ENCODE measurements around the gene SSBP4.
"Not testable (repeated sequence)": the region's sequence is repeated elsewhere in the genome, so short reads cannot be mapped to it uniquely, and the experiment has no call there.

The SSBP4 gene

GRCh38 chr19:18392926-18393325, 26.3 kb upstream of the SSBP4 start:
- Histone ChIP-seq H3K4me3 (no peak overlapping the region), H3K36me3 (no peaks in the 10 kb centered on the region), H3K4me2 (peak overlapping the region; percentile 40; the same call in 1 of the 2 replicates), H3K27me3 (peaks cover 38% of the 10 kb centered on the region; the same call in 1 of the 2 replicates), H4K20me1 (no peaks in the 10 kb centered on the region), H3K27ac (no peak overlapping the region), H3K9me3 (no peaks in the 10 kb centered on the region), H3K4me1 (peaks cover 34% of the 10 kb centered on the region), H3K9ac (no peak overlapping the region)
- TF ChIP-seq Cebpa-rat (IDR thresholded peaks at IDR 0.05): no peak

DNA sequence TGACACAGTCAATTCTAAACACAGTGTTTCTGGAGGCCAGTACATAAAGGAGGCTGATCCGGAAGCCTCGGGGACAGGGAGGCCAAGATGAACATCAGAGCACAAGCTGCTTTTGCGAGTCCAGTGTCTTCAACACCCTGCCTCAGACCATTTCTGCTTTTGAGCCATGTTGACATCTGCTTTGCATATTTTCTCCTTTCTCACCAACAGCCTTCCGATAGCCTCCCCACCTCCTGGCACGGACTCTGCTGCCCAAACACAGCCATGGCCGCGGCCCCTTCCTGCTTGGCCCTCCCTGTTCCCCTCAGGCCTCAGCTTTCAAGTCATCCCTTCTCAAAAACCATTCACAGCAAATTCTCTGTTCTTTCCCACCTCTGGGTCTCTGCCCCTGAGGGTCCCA, 25.4 kb upstream of the SSBP4 start:
- H3K27me3 ChIP-seq: peaks cover 36% of the 10 kb centered on the region; the same call in 1 of the 2 replicates
- no peak overlapping the region for H3K4me2 ChIP-seq
- no peaks in the 10 kb centered on the region for H4K20me1 ChIP-seq
- no peak overlapping the region for H3K9ac ChIP-seq
- H3K27ac ChIP-seq: no peak overlapping the region
- H3K4me1 ChIP-seq: peaks cover 26% of the 10 kb centered on the region
- H3K4me3 ChIP-seq: no peak overlapping the region
- no peaks in the 10 kb centered on the region for H3K9me3 ChIP-seq
- no peak for TF ChIP-seq Cebpa-rat (IDR thresholded peaks at IDR 0.05)
- H3K36me3 ChIP-seq: no peaks in the 10 kb centered on the region

DNA sequence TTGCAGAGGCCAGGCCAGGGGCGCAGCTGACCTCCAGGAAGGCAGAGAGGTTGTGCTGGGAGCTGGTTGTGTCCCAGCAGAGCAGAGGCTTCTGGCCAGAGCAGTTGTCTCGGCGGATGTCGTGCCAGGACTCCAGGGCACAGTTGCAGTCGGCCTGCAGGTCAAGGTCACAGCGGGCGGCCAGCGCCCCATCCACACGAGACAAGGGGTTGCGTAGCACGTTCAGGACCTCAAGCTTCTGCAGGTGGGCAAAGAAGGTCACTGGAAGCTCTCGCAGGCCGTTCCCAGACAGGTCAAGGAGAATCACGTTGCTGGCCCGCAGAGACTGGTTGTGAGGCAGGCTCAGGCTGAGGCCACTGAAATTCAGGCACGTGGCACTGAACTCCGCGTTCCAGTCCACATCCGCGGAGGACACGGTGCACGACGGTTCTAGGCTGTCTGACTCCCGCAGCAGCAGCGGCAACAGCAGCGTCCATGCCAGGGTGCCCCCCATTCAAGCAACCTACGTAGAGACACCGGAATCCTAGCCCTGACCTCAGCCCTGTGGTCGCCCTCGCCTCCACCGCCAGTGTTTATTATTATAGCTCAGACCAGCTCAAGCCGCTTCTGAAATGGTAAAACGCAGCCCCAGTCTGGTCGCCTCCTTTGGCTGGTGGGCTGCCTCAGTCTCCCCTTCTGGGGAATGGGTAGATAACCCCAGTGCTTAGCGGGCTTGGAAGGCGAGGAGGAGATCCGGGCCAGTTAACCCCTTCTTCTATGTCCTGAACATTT, 22.5 kb upstream of the SSBP4 start:
- no peak for TF ChIP-seq Cebpa-rat (IDR thresholded peaks at IDR 0.05)
- no peak overlapping the region for H3K9ac ChIP-seq
- peaks cover 28% of the 10 kb centered on the region for H3K4me1 ChIP-seq
- no peak overlapping the region for H3K4me3 ChIP-seq
- H3K27me3 ChIP-seq: peaks cover 21% of the 10 kb centered on the region; the same call in 1 of the 2 replicates
- H4K20me1 ChIP-seq: no peaks in the 10 kb centered on the region
- H3K4me2 ChIP-seq: peak overlapping the region; percentile 45
- no peak overlapping the region for H3K27ac ChIP-seq
- no peaks in the 10 kb centered on the region for H3K36me3 ChIP-seq
- no peaks in the 10 kb centered on the region for H3K9me3 ChIP-seq

DNA sequence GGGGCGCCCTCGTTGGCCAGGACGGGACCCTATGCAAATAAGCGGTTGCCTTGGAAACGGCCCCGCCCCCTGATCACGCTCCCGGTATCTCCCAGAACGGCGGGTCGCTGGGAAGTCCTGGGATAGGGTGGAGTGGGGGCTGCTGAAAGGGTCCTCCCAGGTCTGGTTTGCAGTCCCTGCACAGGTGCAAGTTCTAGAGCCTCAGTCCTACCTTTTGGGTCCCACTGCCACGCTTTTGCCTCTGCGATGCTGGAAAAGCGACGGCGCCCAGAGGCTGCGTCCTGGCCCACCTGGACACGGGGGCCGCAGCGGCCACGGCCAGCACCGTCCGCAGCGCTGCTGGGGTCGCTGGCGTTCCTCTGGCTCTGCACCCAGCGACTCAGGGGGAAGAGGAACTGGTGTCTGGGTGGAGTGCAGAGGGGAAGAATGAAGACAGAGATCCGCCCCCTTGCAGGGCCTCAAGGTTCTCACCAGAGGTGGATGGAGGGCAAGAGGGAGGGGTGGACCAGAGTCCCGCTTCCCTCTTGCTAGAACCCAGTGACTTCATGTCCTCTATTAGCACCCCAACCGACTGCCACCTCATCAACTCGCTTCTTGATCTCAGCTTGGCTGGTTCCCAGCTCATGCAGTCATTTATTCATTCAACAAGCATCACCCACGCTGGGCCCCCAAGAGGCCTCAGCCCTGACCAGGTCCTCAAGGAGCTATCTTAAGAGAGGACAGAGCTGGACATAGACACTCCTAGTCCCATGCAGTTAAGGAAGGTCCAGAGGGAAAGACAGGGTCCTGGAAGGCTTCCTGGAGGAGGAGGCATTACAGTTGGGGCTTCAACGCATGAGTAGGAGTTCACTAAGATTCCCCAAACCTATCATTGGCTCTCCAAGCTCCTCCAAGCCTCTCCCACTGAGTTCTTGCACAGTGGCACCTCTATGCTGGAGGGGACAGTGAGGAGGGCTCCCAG, 21.7 kb upstream of the SSBP4 start, which contains the start of gene LRRC25:
Gene LRRC25, minus strand, starts transcription at position 381 of the 961 bp plus-strand sequence. CDS start 659 bp downstream, outside the sequence.
- H4K20me1 ChIP-seq: no peaks in the 10 kb centered on the region
- H3K27ac ChIP-seq: no peak within 1 kb of the TSS
- peaks cover 12% of the 10 kb centered on the region; the same call in 1 of the 2 replicates for H3K27me3 ChIP-seq
- peak within 1 kb of the TSS; percentile 45 for H3K4me2 ChIP-seq
- no peak within 1 kb of the TSS for H3K4me3 ChIP-seq
- TF ChIP-seq Cebpa-rat (IDR thresholded peaks at IDR 0.05): no peak
- no peaks in the 10 kb centered on the region for H3K9me3 ChIP-seq
- H3K4me1 ChIP-seq: peaks cover 31% of the 10 kb centered on the region
- no peaks in the 10 kb centered on the region for H3K36me3 ChIP-seq
- H3K9ac ChIP-seq: no peak within 1 kb of the TSS

DNA sequence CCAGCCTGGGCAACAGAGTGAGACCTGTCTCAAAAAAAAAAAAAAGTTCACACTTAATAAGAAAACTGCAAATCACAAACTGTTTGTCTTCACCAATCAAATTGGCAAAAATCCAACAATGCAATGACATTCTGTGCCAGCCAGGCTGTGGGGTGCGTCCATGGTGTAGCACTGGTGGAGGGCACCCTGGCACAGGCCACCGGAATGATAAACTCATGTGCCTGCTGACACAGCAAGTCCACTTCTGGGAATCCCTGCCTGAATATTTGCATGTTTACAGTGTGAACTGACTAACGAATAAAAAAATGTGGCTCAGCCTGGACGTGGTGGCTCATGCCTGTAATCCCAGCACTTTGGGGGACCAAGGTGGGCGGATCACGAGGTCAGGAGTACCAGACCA, 20.2 kb upstream of the SSBP4 start:
- TF ChIP-seq Cebpa-rat (IDR thresholded peaks at IDR 0.05): no peak
- peaks cover 10% of the 10 kb centered on the region; the same call in 1 of the 2 replicates for H3K27me3 ChIP-seq
- no peak overlapping the region for H3K4me3 ChIP-seq
- no peak overlapping the region for H3K9ac ChIP-seq
- H3K27ac ChIP-seq: no peak overlapping the region
- H4K20me1 ChIP-seq: no peaks in the 10 kb centered on the region
- H3K4me1 ChIP-seq: peaks cover 41% of the 10 kb centered on the region
- no peak overlapping the region for H3K4me2 ChIP-seq
- H3K9me3 ChIP-seq: no peaks in the 10 kb centered on the region
- no peaks in the 10 kb centered on the region for H3K36me3 ChIP-seq

- H3K36me3 ChIP-seq: no peaks in the 10 kb centered on the region
- H3K9me3 ChIP-seq: no peaks in the 10 kb centered on the region
- H3K4me1 ChIP-seq: peaks cover 41% of the 10 kb centered on the region
- no peak for TF ChIP-seq Cebpa-rat (IDR thresholded peaks at IDR 0.05)
- no peaks in the 10 kb centered on the region for H4K20me1 ChIP-seq
- no peak overlapping the region for H3K4me3 ChIP-seq
- H3K27ac ChIP-seq: peak overlapping the region; percentile 80
- peaks cover 10% of the 10 kb centered on the region; the same call in 1 of the 2 replicates for H3K27me3 ChIP-seq
- H3K9ac ChIP-seq: peak overlapping the region; percentile 61
- H3K4me2 ChIP-seq: peak overlapping the region; percentile 71
These were observed 17.6 kb upstream of the SSBP4 start for GRCh38 chr19:18401580-18402112.

- Histone ChIP-seq H3K9ac (peak overlapping the region; percentile 61), H3K4me2 (peak overlapping the region; percentile 71), H3K4me1 (peaks cover 40% of the 10 kb centered on the region), H3K27ac (peak overlapping the region; percentile 80)
- H3K27me3 ChIP-seq, H4K20me1 ChIP-seq, H3K4me3 ChIP-seq, H3K36me3 ChIP-seq, H3K9me3 ChIP-seq: not testable (repeated sequence)
These were observed 16.5 kb upstream of the SSBP4 start for GRCh38 chr19:18402455-18403248.

- not testable (repeated sequence) for H3K27me3 ChIP-seq, H3K4me3 ChIP-seq, H3K36me3 ChIP-seq, H4K20me1 ChIP-seq, H3K9ac ChIP-seq, H3K27ac ChIP-seq, H3K4me2 ChIP-seq, H3K9me3 ChIP-seq
- peaks cover 65% of the 10 kb centered on the region for H3K4me1 ChIP-seq
These were observed 13.4 kb upstream of the SSBP4 start for GRCh38 chr19:18405754-18406153.

DNA sequence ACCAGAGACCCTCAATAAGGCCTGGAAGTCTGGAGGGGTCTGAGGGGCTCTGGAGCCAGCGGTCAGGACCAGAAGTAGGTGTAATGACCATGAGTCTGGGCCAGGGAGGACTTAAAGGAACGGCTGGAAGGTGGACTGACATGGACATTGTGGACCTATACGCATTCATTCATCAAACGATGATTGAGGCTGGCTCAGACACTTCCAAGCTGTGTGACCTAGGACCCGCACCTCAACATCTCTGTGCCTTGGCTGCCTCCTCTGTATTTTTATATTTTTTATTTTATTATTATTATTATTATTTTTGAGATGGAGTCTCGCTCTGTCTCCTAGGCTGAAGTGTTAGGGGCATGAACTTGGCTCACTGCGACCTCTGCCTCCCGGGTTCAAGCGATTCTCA, 12.4 kb upstream of the SSBP4 start:
- no peak overlapping the region for H3K4me3 ChIP-seq
- H3K4me2 ChIP-seq: no peak overlapping the region
- TF ChIP-seq Cebpa-rat (IDR thresholded peaks at IDR 0.05): no peak
- H3K27ac ChIP-seq: no peak overlapping the region
- no peaks in the 10 kb centered on the region for H3K36me3 ChIP-seq
- H4K20me1 ChIP-seq: peaks cover 8% of the 10 kb centered on the region; the same call in 1 of the 2 replicates
- peaks cover 57% of the 10 kb centered on the region for H3K4me1 ChIP-seq
- H3K9me3 ChIP-seq: no peaks in the 10 kb centered on the region
- peaks cover 6% of the 10 kb centered on the region for H3K27me3 ChIP-seq
- no peak overlapping the region for H3K9ac ChIP-seq

All from BLaER1 (cell line).